Neural cell (in vitro differentiated cells): ENCODE results near the gene TFAP2C. TPM values are rescaled to one million over a fixed set of nuclear protein-coding genes. Genes with fewer than 3 reads are reported as not detected.

Experiments
- H2AFZ ChIP-seq: fragments of 200-600, 300-800 bp; sonication (generic), shearing (Covaris generic); 2 replicates; pipeline ENCODE4 v1.6.0; 2014; ENCODE audit warnings: low read depth, mild to moderate bottlenecking, antibody characterized with exemption, low read length, moderate library complexity
- H3F3A ChIP-seq: fragments of 200-600 bp; shearing (Covaris generic); 2 replicates; pipeline ENCODE4 v1.6.1; 2016; ENCODE audit warnings: mild to moderate bottlenecking, moderate library complexity, mixed read lengths, antibody characterized with exemption, low read length; ENCODE audit not compliant: insufficient read depth, poor library complexity, severe bottlenecking
- H3K27ac ChIP-seq: fragments of 200-600, 300-800 bp; sonication (generic), shearing (Covaris generic); 2 replicates; pipeline ENCODE4 v1.5.1; 2014; ENCODE audit warnings: mild to moderate bottlenecking, low read length, moderate library complexity
- H3K27me3 ChIP-seq: fragments of 300-800, 200-600 bp; sonication (generic), shearing (Covaris generic); 2 replicates; pipeline ENCODE4 v1.6.0; 2014; ENCODE audit warnings: mild to moderate bottlenecking, low read depth, low read length, moderate library complexity; ENCODE audit not compliant: insufficient read depth
- H3K36me3 ChIP-seq: fragments of 300-800, 200-600 bp; sonication (generic), shearing (Covaris generic); 2 replicates; pipeline ENCODE4 v1.5.1; 2014; ENCODE audit warnings: mild to moderate bottlenecking, antibody characterized with exemption, low read length, moderate library complexity; ENCODE audit not compliant: insufficient read depth
- H3K4me2 ChIP-seq: fragments of 300-800, 200-600 bp; sonication (generic), shearing (Covaris generic); 2 replicates; pipeline ENCODE4 v1.6.0; 2014; ENCODE audit warnings: mild to moderate bottlenecking, low read length
- H3K4me3 ChIP-seq: fragments of 300-800, 200-600 bp; sonication (generic), shearing (Covaris generic); 2 replicates; pipeline ENCODE4 v1.5.1; 2014; ENCODE audit warnings: mild to moderate bottlenecking, low read length, moderate library complexity
- H3K79me2 ChIP-seq: fragments of 200-600 bp; shearing (Covaris generic); replicated peaks from 2 replicates; pipeline ENCODE4 v1.6.0; 2014; ENCODE audit warnings: mild to moderate bottlenecking, low read length, moderate library complexity; ENCODE audit not compliant: insufficient read depth
- H3K9ac ChIP-seq: fragments of 300-800, 200-600 bp; sonication (generic), shearing (Covaris generic); 2 replicates; pipeline ENCODE4 v1.6.1; 2016; ENCODE audit warnings: mild to moderate bottlenecking, low read length, mixed read lengths
- H3K9me2 ChIP-seq: fragments of 200-600 bp; shearing (Covaris generic); 2 replicates; pipeline ENCODE4 v1.6.1; 2016; ENCODE audit warnings: mild to moderate bottlenecking, low read length, mixed read lengths; ENCODE audit not compliant: insufficient read depth
- H3K9me3 ChIP-seq: fragments of 200-600, 300-800 bp; sonication (generic), shearing (Covaris generic); 2 replicates; pipeline ENCODE4 v1.6.1; 2016; ENCODE audit warnings: mild to moderate bottlenecking, mixed run types, low read length, moderate library complexity, mixed read lengths
- H4K20me1 ChIP-seq: fragments of 200-600 bp; shearing (Covaris generic); 2 replicates; pipeline ENCODE4 v1.6.1; 2016; ENCODE audit warnings: mild to moderate bottlenecking, mixed run types; ENCODE audit not compliant: insufficient read depth
- EP300 ChIP-seq: fragments of 450-650 bp; conservative IDR thresholded peaks from 2 replicates; pipeline ENCODE4 v1.6.1; 2014; ENCODE audit warnings: antibody characterized with exemption, mild to moderate bottlenecking, moderate library complexity; ENCODE audit not compliant: poor library complexity, severe bottlenecking
- EZH2 ChIP-seq: fragments of 200-600, 300-800 bp; shearing (Covaris generic), sonication (generic); IDR thresholded peaks from 2 replicates; pipeline ENCODE4 v1.6.1; 2014; ENCODE audit warnings: antibody characterized with exemption, low read length, borderline replicate concordance, mild to moderate bottlenecking; ENCODE audit not compliant: insufficient read depth, poor library complexity, severe bottlenecking
- MXI1 ChIP-seq: fragments of 450-650 bp; conservative IDR thresholded peaks from 2 replicates; pipeline ENCODE4 v1.6.1; 2014; ENCODE audit warnings: antibody characterized with exemption, mild to moderate bottlenecking; ENCODE audit not compliant: poor library complexity, severe bottlenecking
- POLR2AphosphoS5 ChIP-seq: IDR thresholded peaks from 2 replicates; pipeline ENCODE4 v1.6.1; 2012
- RAD21 ChIP-seq: fragments of 450-650 bp; conservative IDR thresholded peaks from 2 replicates; pipeline ENCODE4 v1.6.1; 2014; ENCODE audit warnings: antibody characterized with exemption, mild to moderate bottlenecking, moderate library complexity
- SMC3 ChIP-seq: fragments of 450-650 bp; conservative IDR thresholded peaks from 2 replicates; pipeline ENCODE4 v1.6.1; 2014; ENCODE audit warnings: antibody characterized with exemption, mild to moderate bottlenecking, moderate library complexity; ENCODE audit not compliant: poor library complexity
- TAF1 ChIP-seq: IDR thresholded peaks from 2 replicates; pipeline ENCODE4 v1.6.1; 2012; ENCODE audit warnings: low read depth
- polyA plus RNA-seq: library from polyadenylated mRNA; depleted of rRNA; stranded (reverse); fragments of >200 nt; gene quantifications from 2 replicates; pipeline ENCODE4 v1.2.3, GENCODE V29; 2014
- TF ChIP-seq, protein P1 (sequence below): fragments of 450-650 bp; IDR thresholded peaks from 2 replicates; pipeline ENCODE4 v1.5.1; 2014; ENCODE audit warnings: antibody characterized with exemption, mild to moderate bottlenecking, moderate library complexity; ENCODE audit not compliant: poor library complexity, severe bottlenecking
- TF ChIP-seq, protein P2 (sequence below): IDR thresholded peaks from 2 replicates; pipeline ENCODE4 v1.6.1; 2012; ENCODE audit warnings: borderline replicate concordance

The TFAP2C gene
- polyA plus RNA-seq, 1 donor from 2014 or later = not detected

DNA sequence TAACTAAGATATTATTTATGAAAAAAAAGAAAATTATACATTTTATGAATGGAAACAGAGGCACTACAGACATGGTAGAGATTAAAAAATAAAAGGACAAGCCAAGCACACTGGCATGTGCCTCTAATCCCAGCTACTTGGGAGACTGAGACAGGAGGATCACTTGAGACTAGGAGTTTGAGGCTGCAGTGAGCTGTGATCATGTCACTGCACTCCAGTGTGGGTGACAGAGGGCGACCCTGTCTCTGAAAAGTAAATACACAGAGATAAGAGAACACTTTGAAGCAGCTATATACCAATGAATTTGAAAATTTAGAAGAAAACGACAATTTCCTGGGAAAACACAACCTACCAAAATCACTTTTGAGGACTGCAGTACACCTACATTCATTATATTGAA, 47.4 kb upstream of the TFAP2C start:
- H3K9me3 ChIP-seq = no peaks in the 10 kb centered on the region
- H3F3A ChIP-seq = no peaks in the 10 kb centered on the region
- TF ChIP-seq EZH2 (no peak), SMC3 (no peak), TAF1 (no peak), POLR2AphosphoS5 (no peak), MXI1 (no peak), EP300 (no peak), RAD21 (no peak)
- TF ChIP-seq, protein P1, sequence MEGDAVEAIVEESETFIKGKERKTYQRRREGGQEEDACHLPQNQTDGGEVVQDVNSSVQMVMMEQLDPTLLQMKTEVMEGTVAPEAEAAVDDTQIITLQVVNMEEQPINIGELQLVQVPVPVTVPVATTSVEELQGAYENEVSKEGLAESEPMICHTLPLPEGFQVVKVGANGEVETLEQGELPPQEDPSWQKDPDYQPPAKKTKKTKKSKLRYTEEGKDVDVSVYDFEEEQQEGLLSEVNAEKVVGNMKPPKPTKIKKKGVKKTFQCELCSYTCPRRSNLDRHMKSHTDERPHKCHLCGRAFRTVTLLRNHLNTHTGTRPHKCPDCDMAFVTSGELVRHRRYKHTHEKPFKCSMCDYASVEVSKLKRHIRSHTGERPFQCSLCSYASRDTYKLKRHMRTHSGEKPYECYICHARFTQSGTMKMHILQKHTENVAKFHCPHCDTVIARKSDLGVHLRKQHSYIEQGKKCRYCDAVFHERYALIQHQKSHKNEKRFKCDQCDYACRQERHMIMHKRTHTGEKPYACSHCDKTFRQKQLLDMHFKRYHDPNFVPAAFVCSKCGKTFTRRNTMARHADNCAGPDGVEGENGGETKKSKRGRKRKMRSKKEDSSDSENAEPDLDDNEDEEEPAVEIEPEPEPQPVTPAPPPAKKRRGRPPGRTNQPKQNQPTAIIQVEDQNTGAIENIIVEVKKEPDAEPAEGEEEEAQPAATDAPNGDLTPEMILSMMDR = no peak
- TF ChIP-seq, protein P2, sequence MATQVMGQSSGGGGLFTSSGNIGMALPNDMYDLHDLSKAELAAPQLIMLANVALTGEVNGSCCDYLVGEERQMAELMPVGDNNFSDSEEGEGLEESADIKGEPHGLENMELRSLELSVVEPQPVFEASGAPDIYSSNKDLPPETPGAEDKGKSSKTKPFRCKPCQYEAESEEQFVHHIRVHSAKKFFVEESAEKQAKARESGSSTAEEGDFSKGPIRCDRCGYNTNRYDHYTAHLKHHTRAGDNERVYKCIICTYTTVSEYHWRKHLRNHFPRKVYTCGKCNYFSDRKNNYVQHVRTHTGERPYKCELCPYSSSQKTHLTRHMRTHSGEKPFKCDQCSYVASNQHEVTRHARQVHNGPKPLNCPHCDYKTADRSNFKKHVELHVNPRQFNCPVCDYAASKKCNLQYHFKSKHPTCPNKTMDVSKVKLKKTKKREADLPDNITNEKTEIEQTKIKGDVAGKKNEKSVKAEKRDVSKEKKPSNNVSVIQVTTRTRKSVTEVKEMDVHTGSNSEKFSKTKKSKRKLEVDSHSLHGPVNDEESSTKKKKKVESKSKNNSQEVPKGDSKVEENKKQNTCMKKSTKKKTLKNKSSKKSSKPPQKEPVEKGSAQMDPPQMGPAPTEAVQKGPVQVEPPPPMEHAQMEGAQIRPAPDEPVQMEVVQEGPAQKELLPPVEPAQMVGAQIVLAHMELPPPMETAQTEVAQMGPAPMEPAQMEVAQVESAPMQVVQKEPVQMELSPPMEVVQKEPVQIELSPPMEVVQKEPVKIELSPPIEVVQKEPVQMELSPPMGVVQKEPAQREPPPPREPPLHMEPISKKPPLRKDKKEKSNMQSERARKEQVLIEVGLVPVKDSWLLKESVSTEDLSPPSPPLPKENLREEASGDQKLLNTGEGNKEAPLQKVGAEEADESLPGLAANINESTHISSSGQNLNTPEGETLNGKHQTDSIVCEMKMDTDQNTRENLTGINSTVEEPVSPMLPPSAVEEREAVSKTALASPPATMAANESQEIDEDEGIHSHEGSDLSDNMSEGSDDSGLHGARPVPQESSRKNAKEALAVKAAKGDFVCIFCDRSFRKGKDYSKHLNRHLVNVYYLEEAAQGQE = no peak
- H3K4me3 ChIP-seq = no peak overlapping the region
- H3K36me3 ChIP-seq = no peaks in the 10 kb centered on the region
- H3K79me2 ChIP-seq = no peaks in the 10 kb centered on the region
- H4K20me1 ChIP-seq = no peaks in the 10 kb centered on the region
- no peak overlapping the region for H3K27ac ChIP-seq
- no peaks in the 10 kb centered on the region for H3K27me3 ChIP-seq
- H3K4me2 ChIP-seq = no peak overlapping the region
- no peaks in the 10 kb centered on the region for H3K9me2 ChIP-seq
- H3K9ac ChIP-seq = no peak overlapping the region
- no peak overlapping the region for H2AFZ ChIP-seq

DNA sequence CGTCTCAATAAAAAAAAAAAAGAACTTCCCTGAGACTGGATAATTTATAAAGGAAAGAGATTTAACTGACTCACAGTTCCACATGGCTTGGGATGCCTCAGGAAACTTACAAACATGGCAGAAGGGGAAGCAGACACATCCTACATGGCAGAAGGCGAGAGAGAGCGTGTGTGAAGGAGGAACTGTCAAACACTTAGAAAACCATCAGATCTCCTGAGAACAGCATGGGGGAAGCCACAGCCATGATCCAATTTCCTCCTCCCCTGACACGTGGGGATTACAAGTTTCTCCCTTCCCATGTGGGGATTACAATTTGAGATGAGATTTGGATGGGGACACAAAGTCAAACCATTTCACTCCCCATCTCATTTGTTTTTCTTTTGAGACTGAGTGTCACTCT, 46.6 kb upstream of the TFAP2C start:
- H3K27me3 ChIP-seq = no peaks in the 10 kb centered on the region
- no peak overlapping the region for H3K9ac ChIP-seq
- H3K79me2 ChIP-seq = no peaks in the 10 kb centered on the region
- no peaks in the 10 kb centered on the region for H3K9me3 ChIP-seq
- H2AFZ ChIP-seq = no peak overlapping the region
- H3K36me3 ChIP-seq = no peaks in the 10 kb centered on the region
- TF ChIP-seq, protein P2 = no peak
- TF ChIP-seq EZH2 (no peak), MXI1 (no peak), POLR2AphosphoS5 (no peak), RAD21 (no peak), SMC3 (no peak), EP300 (no peak), TAF1 (no peak)
- TF ChIP-seq, protein P1 = no peak
- H3K27ac ChIP-seq = no peak overlapping the region
- no peaks in the 10 kb centered on the region for H3K9me2 ChIP-seq
- no peaks in the 10 kb centered on the region for H3F3A ChIP-seq
- no peak overlapping the region for H3K4me3 ChIP-seq
- no peaks in the 10 kb centered on the region for H4K20me1 ChIP-seq
- no peak overlapping the region for H3K4me2 ChIP-seq
